ENCODE data around the gene CELF2. TPM values are rescaled to one million over a fixed set of nuclear protein-coding genes. Genes with fewer than 3 reads are reported as not detected.

Gene CELF2
- total and polyA plus RNA-seq, 7 donors, result 6.0 to 83.1 (median 48.9) TPM

DNA sequence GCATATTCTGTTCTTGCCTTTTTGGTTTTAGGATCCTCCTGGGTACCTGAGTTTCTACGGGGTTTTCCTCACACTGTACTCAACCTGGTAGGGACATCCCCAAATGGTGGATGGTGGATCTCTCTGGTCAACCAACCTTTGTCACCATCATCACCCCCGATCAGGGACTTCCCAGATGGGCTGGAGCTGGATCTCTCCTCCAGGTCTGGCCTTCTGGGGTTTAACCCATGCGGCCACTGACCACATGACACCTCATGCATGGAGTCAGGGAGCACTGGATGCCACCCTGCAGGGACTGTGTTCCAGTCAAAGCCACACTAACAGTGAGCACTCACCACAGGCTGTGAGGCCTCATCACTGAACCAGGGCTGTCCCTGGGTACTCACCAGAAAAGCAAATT is 80.0 kb downstream of the CELF2 start:
- H3K36me3 ChIP-seq, result no peaks in the 10 kb centered on the region
- intact Hi-C loops (cut with DNase I), result no loop called here
- 88 to 93% methylated on average over 3 of the region's 3 CpGs for WGBS, 2 donors
- H3K27ac ChIP-seq, result no peak overlapping the region
- H3K27me3 ChIP-seq, result no peaks in the 10 kb centered on the region
- no peaks in the 10 kb centered on the region for H3K9me3 ChIP-seq
- DNase-seq, result no peak
- H3K4me1 ChIP-seq, result peaks cover 0 to 14% (median 5%) of the 10 kb centered on the region in 4 donors
- TF ChIP-seq POLR2A (IDR thresholded peaks at IDR 0.05), result no peak
- no peak for TF ChIP-seq EP300 (IDR thresholded peaks at IDR 0.05)
- no peak overlapping the region for H3K4me3 ChIP-seq

- TF ChIP-seq, protein P1, sequence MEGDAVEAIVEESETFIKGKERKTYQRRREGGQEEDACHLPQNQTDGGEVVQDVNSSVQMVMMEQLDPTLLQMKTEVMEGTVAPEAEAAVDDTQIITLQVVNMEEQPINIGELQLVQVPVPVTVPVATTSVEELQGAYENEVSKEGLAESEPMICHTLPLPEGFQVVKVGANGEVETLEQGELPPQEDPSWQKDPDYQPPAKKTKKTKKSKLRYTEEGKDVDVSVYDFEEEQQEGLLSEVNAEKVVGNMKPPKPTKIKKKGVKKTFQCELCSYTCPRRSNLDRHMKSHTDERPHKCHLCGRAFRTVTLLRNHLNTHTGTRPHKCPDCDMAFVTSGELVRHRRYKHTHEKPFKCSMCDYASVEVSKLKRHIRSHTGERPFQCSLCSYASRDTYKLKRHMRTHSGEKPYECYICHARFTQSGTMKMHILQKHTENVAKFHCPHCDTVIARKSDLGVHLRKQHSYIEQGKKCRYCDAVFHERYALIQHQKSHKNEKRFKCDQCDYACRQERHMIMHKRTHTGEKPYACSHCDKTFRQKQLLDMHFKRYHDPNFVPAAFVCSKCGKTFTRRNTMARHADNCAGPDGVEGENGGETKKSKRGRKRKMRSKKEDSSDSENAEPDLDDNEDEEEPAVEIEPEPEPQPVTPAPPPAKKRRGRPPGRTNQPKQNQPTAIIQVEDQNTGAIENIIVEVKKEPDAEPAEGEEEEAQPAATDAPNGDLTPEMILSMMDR (IDR thresholded peaks at IDR 0.05), result no peak
- WGBS, 2 donors, result 75 to 87% methylated on average over 10 of the region's 10 CpGs
- Histone ChIP-seq H3K36me3 (no peaks in the 10 kb centered on the region), H3K4me1 (peaks cover 0 to 14% (median 5%) of the 10 kb centered on the region in 4 donors), H3K9me3 (no peaks in the 10 kb centered on the region), H3K4me3 (no peak overlapping the region), H3K27me3 (no peaks in the 10 kb centered on the region), H3K27ac (no peak overlapping the region)
- no peak for DNase-seq
- intact Hi-C loops (cut with DNase I), result no loop called here
Measured at GRCh38 chr10:11098666-11099065, 81.0 kb downstream of the CELF2 start.

- Histone ChIP-seq H3K27me3 (no peaks in the 10 kb centered on the region), H3K4me1 (peaks cover 0 to 3% (median 0%) of the 10 kb centered on the region in 4 donors), H3K27ac (no peak overlapping the region), H3K36me3 (no peaks in the 10 kb centered on the region), H3K4me3 (no peak overlapping the region), H3K9me3 (peaks cover 0 to 4% (median 0%) of the 10 kb centered on the region in 4 donors)
- TF ChIP-seq, protein P1 (IDR thresholded peaks at IDR 0.05), result no peak
- TF ChIP-seq POLR2A (IDR thresholded peaks at IDR 0.05) (no peak), POLR2AphosphoS5 (IDR thresholded peaks at IDR 0.05) (no peak), EP300 (IDR thresholded peaks at IDR 0.05) (no peak)
- intact Hi-C loops (cut with DNase I), result no loop called here
- no peak for DNase-seq
- WGBS, 2 donors, result 84 to 91% methylated on average over 9 of the region's 9 CpGs
Measured at GRCh38 chr10:11104772-11105675, 87.4 kb downstream of the CELF2 start.

GRCh38 chr10:11105676-11106004 is 88.0 kb downstream of the CELF2 start:
- Histone ChIP-seq H3K9me3 (peaks cover 0 to 4% (median 0%) of the 10 kb centered on the region in 4 donors), H3K4me3 (no peak overlapping the region), H3K27ac (no peak overlapping the region), H3K4me1 (peaks cover 0 to 3% (median 0%) of the 10 kb centered on the region in 4 donors), H3K36me3 (no peaks in the 10 kb centered on the region), H3K27me3 (no peaks in the 10 kb centered on the region)
- TF ChIP-seq POLR2AphosphoS5 (IDR thresholded peaks at IDR 0.05) (no peak), POLR2A (IDR thresholded peaks at IDR 0.05) (no peak), EP300 (IDR thresholded peaks at IDR 0.05) (no peak)
- TF ChIP-seq, protein P1 (IDR thresholded peaks at IDR 0.05), result no peak
- no peak for DNase-seq
- 95 to 98% methylated on average over 2 of the region's 2 CpGs for WGBS, 2 donors
- intact Hi-C loops (cut with DNase I), result no loop called here

- 94 to 96% methylated on average over 7 of the region's 7 CpGs for WGBS, 2 donors
Measured at GRCh38 chr10:11106621-11107374, 89.1 kb downstream of the CELF2 start.

More at GRCh38 chr10:11106621-11107374, 89.1 kb downstream of the CELF2 start:
- no peak for DNase-seq
- Histone ChIP-seq H3K36me3 (no peaks in the 10 kb centered on the region), H3K27me3 (no peaks in the 10 kb centered on the region), H3K27ac (no peak overlapping the region), H3K4me3 (no peak overlapping the region), H3K9me3 (peaks cover 0 to 4% (median 0%) of the 10 kb centered on the region in 4 donors), H3K4me1 (no peaks in the 10 kb centered on the region)
- intact Hi-C loops (cut with DNase I), result no loop called here
- TF ChIP-seq POLR2A (IDR thresholded peaks at IDR 0.05), result no peak

Measured in sigmoid colon (tissue), 7 donors.